HG03025 (cell line): ENCODE results near the gene LRG1.
"Not testable (repeated sequence)": the region's sequence is repeated elsewhere in the genome, so short reads cannot be mapped to it uniquely, and the experiment has no call there.

Source experiments
- ATAC-seq: cut with Tn5 transposase; IDR thresholded peaks from one replicate; pipeline ENCODE4 v1.9.1; 2021; ENCODE audit warnings: mild to moderate bottlenecking, moderate library complexity; ENCODE audit not compliant: unreplicated experiment, low FRiP score

The LRG1 gene

GRCh38 chr19:4576016-4576933 is 36.4 kb upstream of the LRG1 start:
- no peak for ATAC-seq

- ATAC-seq, result no peak
These were observed 35.6 kb upstream of the LRG1 start for GRCh38 chr19:4575267-4576015.

GRCh38 chr19:4573682-4574081 is 33.8 kb upstream of the LRG1 start:
- ATAC-seq, result no peak

GRCh38 chr19:4571305-4571917 is 31.6 kb upstream of the LRG1 start:
- no peak for ATAC-seq

GRCh38 chr19:4570916-4571304 is 31.1 kb upstream of the LRG1 start:
- no peak for ATAC-seq

- ATAC-seq, result no peak
These were observed 30.6 kb upstream of the LRG1 start for GRCh38 chr19:4570402-4570801.

- no peak for ATAC-seq
These were observed 29.1 kb upstream of the LRG1 start for GRCh38 chr19:4568886-4569285.

GRCh38 chr19:4567584-4568071 is 27.8 kb upstream of the LRG1 start:
- no peak for ATAC-seq

GRCh38 chr19:4566402-4567051 is 26.7 kb upstream of the LRG1 start:
- ATAC-seq, result no peak

- not testable (repeated sequence) for ATAC-seq
These were observed 23.7 kb upstream of the LRG1 start for GRCh38 chr19:4563562-4563961.

GRCh38 chr19:4562085-4562484 is 22.2 kb upstream of the LRG1 start:
- not testable (repeated sequence) for ATAC-seq

GRCh38 chr19:4559569-4559968 is 19.7 kb upstream of the LRG1 start, which contains the start of gene SEMA6B:
Gene SEMA6B, minus strand, starts transcription at chr19:4559684. Its CDS starts 1,227 bp downstream, at chr19:4558457.
- ATAC-seq, result no peak

- ATAC-seq, result no peak
These were observed 18.4 kb upstream of the LRG1 start for GRCh38 chr19:4557971-4558941.

- ATAC-seq, result no peak
These were observed 17.5 kb upstream of the LRG1 start for GRCh38 chr19:4557144-4557970.

- no peak for ATAC-seq
These were observed 16.8 kb upstream of the LRG1 start for GRCh38 chr19:4556597-4557127.

- ATAC-seq, result no peak
These were observed 16.1 kb upstream of the LRG1 start for GRCh38 chr19:4555657-4556561.

- ATAC-seq, result no peak
These were observed 14.9 kb upstream of the LRG1 start for GRCh38 chr19:4554717-4555116.
